Body of pancreas (tissue), 4 donors: ENCODE results near the gene NOMO2.
"Not testable (repeated sequence)": the region's sequence is repeated elsewhere in the genome, so short reads cannot be mapped to it uniquely, and the experiment has no call there.

Experiments
- CTCF ChIP-seq, 7 experiments: fragments of 450-650 bp in 4 of 7; fragments of 200-600 bp in 3 of 7; sonication (generic) in 3 of 7; IDR thresholded peaks; one replicate each; pipeline ENCODE4 v1.5.1; 2016 to 2019; ENCODE audit warnings: antibody characterized with exemption in 7 of 7
- POLR2A ChIP-seq, 3 donors: fragments of 450-650 bp; IDR thresholded peaks; one replicate each; pipeline ENCODE4 v1.6.1; 2016; ENCODE audit warnings: antibody characterized with exemption in 3 of 3, mild to moderate bottlenecking in 2 of 3

- TF ChIP-seq CTCF, POLR2A (IDR thresholded peaks at IDR 0.05): not testable (repeated sequence)
Measured at GRCh38 chr16:18571307-18571850, 9.5 kb upstream of the NOMO2 start.
